Astrocyte of the cerebellum (primary cell): Measurements from ENCODE around the gene OSBPL8.

Experiments used
- DNase-seq: peaks from one replicate; pipeline ENCODE4 v3.0.0-alpha.2; 2011; ENCODE audit warnings: low read depth
- H3K4me3 ChIP-seq: 2 replicates; pipeline ENCODE4 v1.5.1; 2011; ENCODE audit warnings: mild to moderate bottlenecking, low read depth, low read length, moderate library complexity
- in situ Hi-C: cut with HindIII; loops from 2 replicates; pipeline ENCODE4 v1.10.0; 2017; ENCODE audit warnings: low sequenced_read_pairs
- TF ChIP-seq, protein P1 (sequence below): IDR thresholded peaks from 2 replicates; pipeline ENCODE4 v1.5.1; 2012; ENCODE audit warnings: low read length, low read depth, moderate library complexity, mild to moderate bottlenecking; ENCODE audit errors: missing control alignments

Gene OSBPL8

GRCh38 chr12:76410781-76411180 lies 148.8 kb downstream of the OSBPL8 start:
- in situ Hi-C loops = no loop called here
- no peak for DNase-seq
- no peak overlapping the region for H3K4me3 ChIP-seq
- TF ChIP-seq, protein P1, sequence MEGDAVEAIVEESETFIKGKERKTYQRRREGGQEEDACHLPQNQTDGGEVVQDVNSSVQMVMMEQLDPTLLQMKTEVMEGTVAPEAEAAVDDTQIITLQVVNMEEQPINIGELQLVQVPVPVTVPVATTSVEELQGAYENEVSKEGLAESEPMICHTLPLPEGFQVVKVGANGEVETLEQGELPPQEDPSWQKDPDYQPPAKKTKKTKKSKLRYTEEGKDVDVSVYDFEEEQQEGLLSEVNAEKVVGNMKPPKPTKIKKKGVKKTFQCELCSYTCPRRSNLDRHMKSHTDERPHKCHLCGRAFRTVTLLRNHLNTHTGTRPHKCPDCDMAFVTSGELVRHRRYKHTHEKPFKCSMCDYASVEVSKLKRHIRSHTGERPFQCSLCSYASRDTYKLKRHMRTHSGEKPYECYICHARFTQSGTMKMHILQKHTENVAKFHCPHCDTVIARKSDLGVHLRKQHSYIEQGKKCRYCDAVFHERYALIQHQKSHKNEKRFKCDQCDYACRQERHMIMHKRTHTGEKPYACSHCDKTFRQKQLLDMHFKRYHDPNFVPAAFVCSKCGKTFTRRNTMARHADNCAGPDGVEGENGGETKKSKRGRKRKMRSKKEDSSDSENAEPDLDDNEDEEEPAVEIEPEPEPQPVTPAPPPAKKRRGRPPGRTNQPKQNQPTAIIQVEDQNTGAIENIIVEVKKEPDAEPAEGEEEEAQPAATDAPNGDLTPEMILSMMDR = no peak

GRCh38 chr12:76410371-76410770 lies 149.2 kb downstream of the OSBPL8 start:
- H3K4me3 ChIP-seq = no peak overlapping the region
- TF ChIP-seq, protein P1 = no peak
- no peak for DNase-seq
- in situ Hi-C loops = no loop called here

GRCh38 chr12:76409074-76409473 lies 150.5 kb downstream of the OSBPL8 start:
- in situ Hi-C loops = no loop called here
- TF ChIP-seq, protein P1 = no peak

GRCh38 chr12:76407710-76408109 lies 151.9 kb downstream of the OSBPL8 start:
- in situ Hi-C loops = no loop called here
- no peak overlapping the region for H3K4me3 ChIP-seq
- TF ChIP-seq, protein P1 = no peak
- no peak for DNase-seq

More at GRCh38 chr12:76409074-76409473, 150.5 kb downstream of the OSBPL8 start:
- no peak for DNase-seq
- H3K4me3 ChIP-seq = no peak overlapping the region

DNA sequence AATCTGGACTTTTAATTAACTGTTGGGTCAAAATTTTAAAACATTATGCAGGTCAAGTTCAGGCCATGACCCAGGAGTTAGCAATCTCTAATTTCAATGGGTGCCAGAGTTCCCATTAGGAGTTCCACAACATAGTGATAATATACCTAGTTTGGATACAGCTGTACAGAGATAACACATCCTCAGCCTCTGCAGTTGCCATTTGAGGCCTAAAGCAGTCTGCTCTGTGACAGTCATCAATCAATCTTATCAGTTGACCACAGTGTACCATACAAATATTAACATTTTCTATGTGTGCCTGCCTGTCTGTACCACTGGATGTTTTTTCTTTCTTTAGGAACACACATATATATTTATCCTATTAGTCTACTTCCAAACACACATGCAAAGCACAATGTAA lies 157.3 kb downstream of the OSBPL8 start:
- DNase-seq = no peak
- no peak overlapping the region for H3K4me3 ChIP-seq
- in situ Hi-C loops = no loop called here
- TF ChIP-seq, protein P1 = no peak

- in situ Hi-C loops = no loop called here
These were observed 159.4 kb downstream of the OSBPL8 start for GRCh38 chr12:76400136-76400535.

More at GRCh38 chr12:76400136-76400535, 159.4 kb downstream of the OSBPL8 start:
- no peak for DNase-seq
- TF ChIP-seq, protein P1 = no peak
- no peak overlapping the region for H3K4me3 ChIP-seq
